Testis (tissue), 2 donors: ENCODE results near the gene UMPS.

Experiments used
- POLR2A ChIP-seq: fragments of 450-650 bp; IDR thresholded peaks from one replicate; pipeline ENCODE4 v1.6.1; 2017; ENCODE audit warnings: antibody characterized with exemption, mild to moderate bottlenecking, moderate library complexity
- TF ChIP-seq, protein P1 (sequence below), 3 experiments: fragments of 450-650 bp in 2 of 3; fragments of 200-600 bp in 1 of 3; sonication (generic) in 1 of 3; IDR thresholded peaks; one replicate each; pipeline ENCODE4 v1.5.1; 2016 to 2019; ENCODE audit warnings: antibody characterized with exemption in 3 of 3, mild to moderate bottlenecking in 2 of 3, moderate library complexity in 1 of 3

DNA sequence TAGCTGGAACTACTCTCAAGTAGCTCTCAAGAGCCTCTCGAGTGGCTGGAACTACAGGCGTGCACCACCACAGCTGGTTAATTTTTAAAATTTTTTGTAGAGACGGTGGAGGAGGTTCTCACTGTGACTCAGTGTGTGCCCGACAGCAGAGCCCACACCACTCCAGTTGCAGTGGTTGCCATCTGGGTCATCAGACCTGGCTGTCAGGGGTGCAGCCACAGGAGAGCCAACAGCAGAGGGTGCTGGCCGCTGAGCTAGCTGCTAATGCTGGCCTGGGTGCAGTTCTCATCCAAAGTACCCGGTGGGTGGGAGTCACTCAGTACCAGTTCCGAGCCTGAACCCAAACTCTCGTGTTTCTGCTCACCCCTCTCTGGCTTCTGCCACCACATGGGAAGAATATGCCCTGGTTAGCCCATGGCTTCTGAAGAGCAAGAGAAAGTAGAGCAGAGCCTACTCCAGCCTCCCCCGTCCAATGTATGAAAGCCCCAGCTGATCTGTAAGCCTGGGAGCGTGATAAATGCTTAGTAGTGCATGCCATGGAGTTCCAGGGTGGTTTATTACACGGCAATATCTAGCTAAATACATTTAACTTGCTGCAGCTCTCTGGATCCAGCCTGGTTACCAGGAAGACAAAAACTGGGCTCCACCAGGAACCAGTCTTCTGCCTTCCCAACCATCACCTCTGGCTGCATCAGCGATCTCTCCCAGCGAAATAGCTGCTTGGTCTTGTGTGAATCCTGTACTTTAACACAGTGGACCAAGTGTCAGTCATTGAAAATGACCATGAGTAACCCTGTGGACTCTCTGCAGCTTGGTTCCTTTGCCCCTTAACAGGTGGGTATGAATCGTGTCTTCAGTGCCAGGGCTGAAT, 17.1 kb downstream of the UMPS start:
- no peak for TF ChIP-seq POLR2A
- TF ChIP-seq, protein P1, sequence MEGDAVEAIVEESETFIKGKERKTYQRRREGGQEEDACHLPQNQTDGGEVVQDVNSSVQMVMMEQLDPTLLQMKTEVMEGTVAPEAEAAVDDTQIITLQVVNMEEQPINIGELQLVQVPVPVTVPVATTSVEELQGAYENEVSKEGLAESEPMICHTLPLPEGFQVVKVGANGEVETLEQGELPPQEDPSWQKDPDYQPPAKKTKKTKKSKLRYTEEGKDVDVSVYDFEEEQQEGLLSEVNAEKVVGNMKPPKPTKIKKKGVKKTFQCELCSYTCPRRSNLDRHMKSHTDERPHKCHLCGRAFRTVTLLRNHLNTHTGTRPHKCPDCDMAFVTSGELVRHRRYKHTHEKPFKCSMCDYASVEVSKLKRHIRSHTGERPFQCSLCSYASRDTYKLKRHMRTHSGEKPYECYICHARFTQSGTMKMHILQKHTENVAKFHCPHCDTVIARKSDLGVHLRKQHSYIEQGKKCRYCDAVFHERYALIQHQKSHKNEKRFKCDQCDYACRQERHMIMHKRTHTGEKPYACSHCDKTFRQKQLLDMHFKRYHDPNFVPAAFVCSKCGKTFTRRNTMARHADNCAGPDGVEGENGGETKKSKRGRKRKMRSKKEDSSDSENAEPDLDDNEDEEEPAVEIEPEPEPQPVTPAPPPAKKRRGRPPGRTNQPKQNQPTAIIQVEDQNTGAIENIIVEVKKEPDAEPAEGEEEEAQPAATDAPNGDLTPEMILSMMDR (IDR thresholded peaks at IDR 0.05), result no peak
